GM23338 (cell line): Measurements from ENCODE around the gene HAGH.

Source experiments
- CTCF ChIP-seq, 2 experiments: fragments of 200-600 bp in 1 of 2; sonication (generic) in 1 of 2; conservative IDR thresholded peaks; 2 replicates each; pipeline versions ENCODE4 v1.5.1 to v1.6.1; 2016 to 2017; ENCODE audit warnings: antibody characterized with exemption in 2 of 2, low read depth in 2 of 2, mild to moderate bottlenecking in 2 of 2, moderate library complexity in 1 of 2
- EZH2 ChIP-seq: fragments of 200-600 bp; sonication (generic); IDR thresholded peaks from one replicate; pipeline ENCODE4 v1.8.0; 2017; ENCODE audit warnings: antibody characterized with exemption, mild to moderate bottlenecking, low read depth; ENCODE audit not compliant: unreplicated experiment
- EZH2phosphoT487 ChIP-seq: fragments of 200-600 bp; sonication (generic); IDR thresholded peaks from one replicate; pipeline ENCODE4 v1.8.1; 2018; ENCODE audit warnings: antibody characterized with exemption; ENCODE audit not compliant: unreplicated experiment
- JUNB ChIP-seq: IDR thresholded peaks from one replicate; pipeline ENCODE4 v1.6.1; 2016; ENCODE audit warnings: antibody characterized with exemption; ENCODE audit not compliant: unreplicated experiment
- POLR2AphosphoS5 ChIP-seq: IDR thresholded peaks from 2 replicates; pipeline ENCODE4 v1.6.1; 2016; ENCODE audit warnings: antibody characterized with exemption, low read depth
- REST ChIP-seq: IDR thresholded peaks from one replicate; pipeline ENCODE4 v1.6.1; 2018; ENCODE audit warnings: antibody characterized with exemption; ENCODE audit not compliant: unreplicated experiment
- STAT1 ChIP-seq: IDR thresholded peaks from one replicate; pipeline ENCODE4 v1.6.1; 2016; ENCODE audit warnings: antibody characterized with exemption; ENCODE audit not compliant: unreplicated experiment
- ZNF114 ChIP-seq: fragments of 250-450 bp; sonication (Bioruptor Pico); IDR thresholded peaks from 2 replicates; pipeline ENCODE4 v1.5.0; 2020; ENCODE audit warnings: mild to moderate bottlenecking, moderate library complexity
- TF ChIP-seq, protein P1 (sequence below): IDR thresholded peaks from 2 replicates; pipeline ENCODE4 v1.6.1; 2016; ENCODE audit warnings: antibody characterized with exemption

DNA sequence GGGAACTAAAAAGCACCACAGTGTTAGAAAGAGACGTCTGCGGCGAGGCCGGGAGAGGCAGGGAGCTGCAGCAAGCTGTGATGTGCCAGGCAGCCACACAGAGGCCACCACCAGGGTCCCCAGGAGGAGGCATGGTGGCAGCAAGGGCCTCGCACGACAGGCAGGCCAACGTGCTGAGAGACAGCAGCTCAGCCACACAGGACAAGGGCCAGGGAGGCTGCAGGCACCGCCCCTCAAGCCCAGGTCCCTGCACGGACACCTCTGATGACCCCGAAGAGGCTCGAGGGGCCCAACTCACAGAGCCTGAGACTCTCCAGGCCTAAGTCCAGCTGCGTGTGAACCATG lies 5.7 kb downstream of the HAGH start:
- no peak for TF ChIP-seq CTCF (conservative IDR thresholded peaks at IDR 0.05; ENCODE audit: low read depth in 2 of 2)
- TF ChIP-seq, protein P1, sequence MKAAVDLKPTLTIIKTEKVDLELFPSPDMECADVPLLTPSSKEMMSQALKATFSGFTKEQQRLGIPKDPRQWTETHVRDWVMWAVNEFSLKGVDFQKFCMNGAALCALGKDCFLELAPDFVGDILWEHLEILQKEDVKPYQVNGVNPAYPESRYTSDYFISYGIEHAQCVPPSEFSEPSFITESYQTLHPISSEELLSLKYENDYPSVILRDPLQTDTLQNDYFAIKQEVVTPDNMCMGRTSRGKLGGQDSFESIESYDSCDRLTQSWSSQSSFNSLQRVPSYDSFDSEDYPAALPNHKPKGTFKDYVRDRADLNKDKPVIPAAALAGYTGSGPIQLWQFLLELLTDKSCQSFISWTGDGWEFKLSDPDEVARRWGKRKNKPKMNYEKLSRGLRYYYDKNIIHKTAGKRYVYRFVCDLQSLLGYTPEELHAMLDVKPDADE, result no peak
- TF ChIP-seq EZH2, result no peak
- no peak for TF ChIP-seq EZH2phosphoT487
- no peak for TF ChIP-seq POLR2AphosphoS5
- TF ChIP-seq STAT1, result no peak
- TF ChIP-seq JUNB, result no peak
- no peak for TF ChIP-seq REST
- TF ChIP-seq ZNF114, result no peak
